SK-N-SH (cell line): ENCODE measurements around the gene SLC22A14. TPM values are rescaled to one million over a fixed set of nuclear protein-coding genes. Genes with fewer than 3 reads are reported as not detected.
"Not testable (repeated sequence)": the region's sequence is repeated elsewhere in the genome, so short reads cannot be mapped to it uniquely, and the experiment has no call there.

Experiments
- CTCF ChIA-PET: fragments of 300-600, 350-600 bp; formaldehyde crosslinking; extraction: SDS; loops from one replicate; lab custom pipeline; 2021; lab: Yijun Ruan, JAX
- POLR2A ChIA-PET: fragments of 350-600 bp; sonication (Branson Sonifier 250); formaldehyde crosslinking; extraction: SDS; loops from one replicate; lab custom pipeline; 2020; ENCODE audit warnings: antibody characterized with exemption, inconsistent platforms; lab: Yijun Ruan, JAX
- DNase-seq: peaks from one replicate; pipeline ENCODE4 v3.0.0; 2012
- H2AFZ ChIP-seq: fragments of 200-600 bp; sonication (generic); 2 replicates; pipeline ENCODE4 v1.8.1; 2016; ENCODE audit warnings: antibody characterized with exemption, mild to moderate bottlenecking, low read depth
- H3F3A ChIP-seq: fragments of 200-600 bp; sonication (generic); replicated peaks from 2 replicates; pipeline ENCODE3; 2016; ENCODE audit warnings: antibody characterized with exemption, mild to moderate bottlenecking; ENCODE audit not compliant: insufficient read depth
- H3K27ac ChIP-seq, 2 experiments: fragments of 200-500 bp in 1 of 2; fragments of 200-600 bp in 1 of 2; sonication (Bioruptor generic) in 1 of 2; sonication (generic), shearing (Covaris generic) in 1 of 2; 2 replicates each; pipeline versions ENCODE4 v1.5.1 to v1.6.1; 2014 to 2016; ENCODE audit warnings: low read depth in 2 of 2, inconsistent platforms in 1 of 2, low read length in 1 of 2, mild to moderate bottlenecking in 1 of 2, mixed read lengths in 1 of 2
- H3K27me3 ChIP-seq: fragments of 200-600 bp; sonication (generic), shearing (Covaris generic); 2 replicates; pipeline ENCODE4 v1.6.1; 2016; ENCODE audit warnings: mixed run types; ENCODE audit not compliant: insufficient read depth
- H3K36me3 ChIP-seq, 2 experiments: fragments of 200-500 bp in 1 of 2; fragments of 200-600 bp in 1 of 2; sonication (Bioruptor generic) in 1 of 2; sonication (generic) in 1 of 2; replicated peaks in 1 of 2; 2 replicates each; pipeline versions ENCODE3 to v1.5.1; 2014 to 2016; ENCODE audit warnings: low read length in 1 of 2, mild to moderate bottlenecking in 1 of 2; ENCODE audit not compliant: insufficient read depth in 2 of 2, control insufficient read depth in 1 of 2
- H3K4me1 ChIP-seq, 2 experiments: fragments of 200-500 bp in 1 of 2; fragments of 200-600 bp in 1 of 2; sonication (Bioruptor generic) in 1 of 2; sonication (generic), shearing (Covaris generic) in 1 of 2; 2 replicates each; pipeline versions ENCODE4 v1.5.1 to v1.6.1; 2014 to 2016; ENCODE audit warnings: low read depth in 1 of 2, low read length in 1 of 2, mixed run types in 1 of 2; ENCODE audit not compliant: insufficient read depth in 2 of 2, control insufficient read depth in 1 of 2
- H3K4me2 ChIP-seq: fragments of 200-600 bp; sonication (generic), shearing (Covaris generic); 2 replicates; pipeline ENCODE4 v1.6.1; 2017; ENCODE audit warnings: mixed run types
- H3K4me3 ChIP-seq, 2 experiments: fragments of 200-500 bp in 1 of 2; fragments of 200-600 bp in 1 of 2; sonication (Bioruptor generic) in 1 of 2; sonication (generic), shearing (Covaris generic) in 1 of 2; 2 replicates each; pipeline versions ENCODE4 v1.5.1 to v1.8.1; 2014 to 2016; ENCODE audit warnings: low read depth in 2 of 2, inconsistent platforms in 1 of 2, low read length in 1 of 2, mild to moderate bottlenecking in 1 of 2, mixed read lengths in 1 of 2, moderate library complexity in 1 of 2
- H3K79me2 ChIP-seq: fragments of 200-600 bp; sonication (generic); 2 replicates; pipeline ENCODE4 v1.8.1; 2017; ENCODE audit warnings: mild to moderate bottlenecking; ENCODE audit not compliant: insufficient read depth
- H3K9ac ChIP-seq: fragments of 200-600 bp; sonication (generic); 2 replicates; pipeline ENCODE4 v1.6.1; 2017; ENCODE audit warnings: mixed run types
- H3K9me2 ChIP-seq: fragments of 200-600 bp; sonication (generic); 2 replicates; pipeline ENCODE4 v1.6.1; 2017; ENCODE audit warnings: mixed run types
- H3K9me3 ChIP-seq: fragments of 200-600 bp; sonication (generic); 2 replicates; pipeline ENCODE4 v1.6.1; 2017; ENCODE audit warnings: mixed run types, mild to moderate bottlenecking, moderate library complexity
- H4K20me1 ChIP-seq: fragments of 200-600 bp; sonication (generic); 2 replicates; pipeline ENCODE4 v1.6.1; 2017; ENCODE audit warnings: mild to moderate bottlenecking, mixed run types; ENCODE audit not compliant: insufficient read depth
- ELF1 ChIP-seq: IDR thresholded peaks from 2 replicates; pipeline ENCODE4 v1.4.0; 2012
- MXI1 ChIP-seq: IDR thresholded peaks from 2 replicates; pipeline ENCODE4 v1.6.1; 2012; ENCODE audit warnings: mild to moderate bottlenecking, low read depth, low read length, improper control_type of control experiment
- RAD21 ChIP-seq: IDR thresholded peaks from 2 replicates; pipeline ENCODE4 v1.6.1; 2012; ENCODE audit warnings: mild to moderate bottlenecking, low read length
- RFX5 ChIP-seq: IDR thresholded peaks from 2 replicates; pipeline ENCODE4 v1.6.1; 2012; ENCODE audit warnings: mild to moderate bottlenecking, improper control_type of control experiment, low read length
- RXRA ChIP-seq: IDR thresholded peaks from 2 replicates; pipeline ENCODE4 v1.4.0; 2012; ENCODE audit warnings: low read depth, mild to moderate bottlenecking, borderline replicate concordance
- TEAD4 ChIP-seq: IDR thresholded peaks from 2 replicates; pipeline ENCODE4 v1.4.0; 2012; ENCODE audit warnings: mild to moderate bottlenecking, borderline replicate concordance; ENCODE audit not compliant: insufficient read depth
- YY1 ChIP-seq: IDR thresholded peaks from 2 replicates; pipeline ENCODE4 v1.4.0; 2012; ENCODE audit warnings: low read depth, mild to moderate bottlenecking
- WGBS: methylation state at CpG from one replicate; pipeline ENCODE4 v1.1.6; 2017; ENCODE audit warnings: low lambda C conversion rate; 5-methylcytosine and 5-hydroxymethylcytosine counted together
- polyA plus RNA-seq, 3 experiments: library from polyadenylated mRNA; depleted of rRNA; stranded (reverse); fragments of >200 nt; gene quantifications; 2 replicates each; pipeline ENCODE4 v1.2.3, GENCODE V29; 2012
- TF ChIP-seq, protein P1 (sequence below): fragments of 150-350 bp; IDR thresholded peaks from 2 replicates; pipeline ENCODE4 v1.6.1; 2016; ENCODE audit warnings: mild to moderate bottlenecking, low read depth, low read length

SLC22A14 gene
- polyA plus RNA-seq, 1 of the 3 experiments (the other 2 are of a cell fraction) = 0.16 TPM

DNA sequence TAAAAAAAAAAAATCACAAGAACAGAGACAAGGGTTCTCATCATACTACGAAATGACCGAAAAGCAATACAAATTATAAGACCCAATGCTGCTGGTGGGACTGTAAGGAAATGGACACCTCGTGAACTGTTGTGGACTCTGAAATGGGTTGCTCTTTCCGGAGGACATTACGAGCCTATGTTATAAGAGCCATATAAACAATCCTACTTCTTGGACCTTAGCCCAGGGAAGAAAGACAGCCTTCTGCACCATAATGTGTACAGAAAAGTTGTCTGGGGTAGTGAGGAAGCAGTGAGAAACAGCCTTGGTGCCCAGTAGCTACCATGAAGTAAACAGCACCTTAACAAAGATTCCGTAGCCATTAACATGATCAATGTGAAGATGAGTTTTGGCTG, 2.7 kb downstream of the SLC22A14 start:
- Histone ChIP-seq H3K4me1 (no peaks in the 10 kb centered on the region; a peak in 1 of 4 replicates), H3K27ac (no peak overlapping the region), H3K36me3 (no peaks in the 10 kb centered on the region), H3K27me3 (no peaks in the 10 kb centered on the region), H3K9ac (no peak overlapping the region)
- POLR2A ChIA-PET = no interaction called here
- no peak for TF ChIP-seq RAD21
- no peak for TF ChIP-seq YY1
- TF ChIP-seq RFX5 = no peak
- TF ChIP-seq, protein P1, sequence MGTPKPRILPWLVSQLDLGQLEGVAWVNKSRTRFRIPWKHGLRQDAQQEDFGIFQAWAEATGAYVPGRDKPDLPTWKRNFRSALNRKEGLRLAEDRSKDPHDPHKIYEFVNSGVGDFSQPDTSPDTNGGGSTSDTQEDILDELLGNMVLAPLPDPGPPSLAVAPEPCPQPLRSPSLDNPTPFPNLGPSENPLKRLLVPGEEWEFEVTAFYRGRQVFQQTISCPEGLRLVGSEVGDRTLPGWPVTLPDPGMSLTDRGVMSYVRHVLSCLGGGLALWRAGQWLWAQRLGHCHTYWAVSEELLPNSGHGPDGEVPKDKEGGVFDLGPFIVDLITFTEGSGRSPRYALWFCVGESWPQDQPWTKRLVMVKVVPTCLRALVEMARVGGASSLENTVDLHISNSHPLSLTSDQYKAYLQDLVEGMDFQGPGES = no peak
- no peak for TF ChIP-seq MXI1
- TF ChIP-seq ELF1 = no peak
- no peak for TF ChIP-seq RXRA
- no peak for TF ChIP-seq TEAD4
- TF ChIP-seq, all 33 proteins: peak for 0
- H4K20me1 ChIP-seq = no peaks in the 10 kb centered on the region
- DNase-seq = no peak
- CTCF ChIA-PET = no interaction called here
- H3K9me3 ChIP-seq = no peaks in the 10 kb centered on the region
- 97% methylated on average over 6 of the region's 6 CpGs for WGBS
- H3K79me2 ChIP-seq = no peaks in the 10 kb centered on the region
- no peak overlapping the region for H3K4me3 ChIP-seq
- H3F3A ChIP-seq = no peaks in the 10 kb centered on the region
- H3K9me2 ChIP-seq = no peaks in the 10 kb centered on the region
- no peak overlapping the region for H2AFZ ChIP-seq
- H3K4me2 ChIP-seq = no peak overlapping the region

DNA sequence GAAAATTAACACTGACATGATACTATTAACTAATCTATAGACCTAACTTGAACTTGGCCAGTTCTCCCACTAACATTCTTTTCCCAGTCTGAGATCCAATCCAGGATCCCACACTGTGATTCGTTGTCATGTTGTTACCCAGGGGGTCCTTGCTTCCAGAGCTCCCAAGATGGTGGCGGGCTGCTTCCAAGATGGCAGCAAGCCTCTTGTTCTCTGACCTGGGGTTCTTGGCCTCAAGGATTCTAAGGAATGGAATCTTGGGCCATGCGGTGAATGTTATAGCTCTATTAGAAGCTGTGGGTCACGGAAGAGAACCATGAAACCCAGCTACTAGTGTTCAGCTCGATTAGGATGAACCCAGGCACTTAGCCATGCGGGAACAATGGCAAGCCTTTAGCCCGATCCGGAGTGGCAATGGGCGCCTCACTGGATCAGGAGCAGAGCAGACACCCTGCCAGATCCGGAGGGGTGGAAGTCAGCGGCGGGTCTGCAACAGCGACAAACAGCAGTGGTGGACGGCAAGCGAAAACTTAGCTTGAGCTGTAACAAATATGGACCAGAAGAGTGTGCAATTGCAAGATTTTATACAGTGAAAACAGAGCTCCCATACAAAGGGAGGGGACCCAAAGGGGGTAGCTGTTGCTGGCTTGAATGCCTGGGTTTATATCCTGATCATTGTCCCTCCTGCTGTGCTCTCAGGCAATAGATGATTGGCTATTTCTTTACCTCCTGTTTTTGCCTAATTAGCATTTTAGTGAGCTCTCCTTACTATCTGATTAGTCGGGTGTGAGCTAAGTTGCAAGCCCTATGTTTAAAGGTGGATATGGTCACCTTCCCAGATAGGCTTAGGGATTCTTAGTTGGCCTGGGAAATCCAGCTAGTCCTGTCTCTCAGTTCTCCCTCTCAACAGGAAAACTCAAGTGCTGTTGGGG, 7.5 kb downstream of the SLC22A14 start:
- H3K9me2 ChIP-seq, H3K4me1 ChIP-seq, H4K20me1 ChIP-seq, H2AFZ ChIP-seq, H3F3A ChIP-seq, DNase-seq, H3K9me3 ChIP-seq, H3K4me3 ChIP-seq, H3K27ac ChIP-seq, POLR2A ChIA-PET, H3K4me2 ChIP-seq, H3K9ac ChIP-seq, H3K36me3 ChIP-seq, H3K27me3 ChIP-seq, H3K79me2 ChIP-seq: not testable (repeated sequence)
- CTCF ChIA-PET = interaction anchor here (1.0 kb wide), 1 partner anchor 57 kb away, joined by 5 read pairs; the partner anchor contains the start of gene XYLB
- 84% methylated on average over 15 of the region's 16 CpGs for WGBS

- H3K79me2 ChIP-seq, H3K9me2 ChIP-seq, H3F3A ChIP-seq, DNase-seq, H3K9me3 ChIP-seq, H3K27ac ChIP-seq, H3K36me3 ChIP-seq, H3K4me2 ChIP-seq, H3K9ac ChIP-seq, H3K27me3 ChIP-seq, H3K4me3 ChIP-seq, H2AFZ ChIP-seq, H3K4me1 ChIP-seq, H4K20me1 ChIP-seq, POLR2A ChIA-PET: not testable (repeated sequence)
- WGBS = 68% methylated on average over 4 of the region's 4 CpGs
- CTCF ChIA-PET = interaction anchor here (0.9 to 1.8 kb wide), 3 partner anchors 8 to 225 kb away, joined by 3 to 6 read pairs (median 4); no protein-coding TSS in a partner anchor
Observed at GRCh38 chr3:38297053-38297452, 15.0 kb downstream of the SLC22A14 start.
